Stomach (tissue), 9 donors: ENCODE results near the gene SEC22A. TPM values are rescaled to one million over a fixed set of nuclear protein-coding genes. Genes with fewer than 3 reads are reported as not detected.
A peak's percentile ranks its signal among the peaks of the same experiment; 100 is the strongest.

Source experiments
- DNase-seq, 2 donors: peaks; one replicate each; pipeline versions ENCODE4 v3.0.0 to v3.0.0-alpha.2; 2013 to 2019
- H3K27ac ChIP-seq, 5 donors: fragments of 200-600 bp in 4 of 5; sonication (generic) in 4 of 5; one replicate each; pipeline ENCODE4 v1.5.1; 2013 to 2019; ENCODE audit warnings: mild to moderate bottlenecking in 1 of 5, moderate library complexity in 1 of 5
- H3K27me3 ChIP-seq, 3 donors: fragments of 200-600 bp; sonication (generic); one replicate each; pipeline ENCODE4 v1.5.1; 2017 to 2019; ENCODE audit warnings: mixed run types in 1 of 3
- H3K36me3 ChIP-seq, 4 donors: fragments of 200-600 bp; sonication (generic); 1 replicate in 3 of 4; 2 replicates in 1 of 4; pipeline ENCODE4 v1.5.1; 2016 to 2019
- H3K4me1 ChIP-seq, 4 donors: fragments of 200-600 bp; sonication (generic); one replicate each; pipeline ENCODE4 v1.5.1; 2016 to 2019
- H3K4me3 ChIP-seq, 4 donors: fragments of 200-600 bp; sonication (generic) in 3 of 4; one replicate each; pipeline ENCODE4 v1.5.1; 2016 to 2019; ENCODE audit warnings: mild to moderate bottlenecking in 1 of 4
- H3K9me3 ChIP-seq, 4 donors: fragments of 200-600 bp; sonication (generic); one replicate each; pipeline ENCODE4 v1.5.1; 2016 to 2019
- CTCF ChIP-seq, 7 experiments: fragments of 450-650 bp in 4 of 7; fragments of 200-600 bp in 3 of 7; sonication (generic) in 3 of 7; IDR thresholded peaks; one replicate each; pipeline ENCODE4 v1.5.1; 2016 to 2019; ENCODE audit warnings: antibody characterized with exemption in 7 of 7, control low read depth in 2 of 7, mild to moderate bottlenecking in 1 of 7
- EP300 ChIP-seq: sonication (generic); formaldehyde crosslinking; IDR thresholded peaks from one replicate; pipeline ENCODE4 v1.6.1; 2017; ENCODE audit warnings: antibody characterized with exemption
- POLR2A ChIP-seq, 4 donors: fragments of 450-650 bp; IDR thresholded peaks; one replicate each; pipeline ENCODE4 v1.6.1; 2016; ENCODE audit warnings: antibody characterized with exemption in 4 of 4, control low read depth in 2 of 4, mild to moderate bottlenecking in 1 of 4, moderate library complexity in 1 of 4
- POLR2AphosphoS5 ChIP-seq, 3 donors: sonication (generic); formaldehyde crosslinking; IDR thresholded peaks; one replicate each; pipeline ENCODE4 v1.6.1; 2016; ENCODE audit warnings: antibody characterized with exemption in 3 of 3
- WGBS, 5 donors: extraction: QIAGEN DNeasy Blood & Tissue Kit in 3 of 5; methylation state at CpG; one replicate each; pipeline versions ENCODE4 v1.1.5 to v1.1.7; 2013 to 2018; 5-methylcytosine and 5-hydroxymethylcytosine counted together
- intact Hi-C: fragments of 100-400 bp; cut with DNase I; formaldehyde crosslinking; loops from one replicate; pipeline ENCODE4 v1.15.1; 2023; ENCODE audit warnings: low total_unique reads
- polyA plus RNA-seq, 3 donors: library from polyadenylated mRNA; stranded (reverse); fragments of 200-250 nt; gene quantifications; one replicate each; pipeline ENCODE4 v1.2.3, GENCODE V29; 2013
- total RNA-seq, 5 donors: library from RNA; depleted of rRNA; stranded (reverse); fragments of >200 nt; gene quantifications; one replicate each; pipeline versions ENCODE4 v1.1.0 to v1.2.3, GENCODE V29; 2014 to 2016
- donor health status: healthy with polysubstance abuse.
- donor health status: Bipolar disorder and iron deficiency.
- donor health status: healthy.

Gene SEC22A
- total and polyA plus RNA-seq, 8 donors = 1.6 to 26.6 (median 6.7) TPM; not detected in 1

- intact Hi-C loops = no loop called here
- Histone ChIP-seq H3K9me3 (no peaks in the 10 kb centered on the region), H3K36me3 (peaks cover 0 to 63% (median 27%) of the 10 kb centered on the region in 4 donors), H3K4me1 (peaks cover 0 to 3% (median 0%) of the 10 kb centered on the region in 4 donors), H3K27ac (peak overlapping the region in 1 of 5 donors; percentile 63), H3K4me3 (no peak overlapping the region), H3K27me3 (no peaks in the 10 kb centered on the region)
- no peak for TF ChIP-seq POLR2A (IDR thresholded peaks at IDR 0.05)
- TF ChIP-seq POLR2AphosphoS5 (IDR thresholded peaks at IDR 0.05) = no peak
- no peak for TF ChIP-seq CTCF (IDR thresholded peaks at IDR 0.05)
- no peak for TF ChIP-seq EP300
- 43 to 56% (median 50%) methylated on average over 13 to 14 of the region's 14 CpGs for WGBS, 5 donors
- DNase-seq = no peak
These were observed 112.9 kb downstream of the SEC22A start for GRCh38 chr3:123314359-123315270.

DNA sequence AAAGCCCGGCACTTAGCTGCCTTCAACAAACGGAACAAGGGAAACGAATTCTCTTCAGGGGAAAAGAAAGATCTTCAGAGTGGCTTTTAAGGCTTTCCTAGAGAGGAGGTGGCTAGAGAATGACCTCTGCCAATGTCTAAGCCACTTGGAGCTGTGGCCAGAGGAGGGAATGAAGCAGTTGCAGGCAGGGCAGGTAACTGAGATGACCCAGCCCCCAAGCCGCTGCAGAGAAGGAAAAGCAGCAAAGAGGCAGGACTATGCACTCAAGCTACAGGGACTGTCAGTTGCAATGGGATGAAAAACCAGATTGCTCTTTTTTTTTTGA, 113.5 kb downstream of the SEC22A start:
- DNase-seq = no peak
- 40 to 53% (median 44%) methylated on average over 4 of the region's 4 CpGs for WGBS, 5 donors
- no peak for TF ChIP-seq CTCF (IDR thresholded peaks at IDR 0.05)
- TF ChIP-seq EP300 = no peak
- no peak for TF ChIP-seq POLR2A (IDR thresholded peaks at IDR 0.05)
- no peak for TF ChIP-seq POLR2AphosphoS5 (IDR thresholded peaks at IDR 0.05)
- intact Hi-C loops = no loop called here
- peaks cover 0 to under 1% (median 0%) of the 10 kb centered on the region in 3 donors for H3K27me3 ChIP-seq
- no peak overlapping the region for H3K27ac ChIP-seq
- H3K9me3 ChIP-seq = no peaks in the 10 kb centered on the region
- H3K36me3 ChIP-seq = peaks cover 0 to 63% (median 26%) of the 10 kb centered on the region in 4 donors
- no peak overlapping the region for H3K4me3 ChIP-seq
- H3K4me1 ChIP-seq = peaks cover 0 to 3% (median 0%) of the 10 kb centered on the region in 4 donors

DNA sequence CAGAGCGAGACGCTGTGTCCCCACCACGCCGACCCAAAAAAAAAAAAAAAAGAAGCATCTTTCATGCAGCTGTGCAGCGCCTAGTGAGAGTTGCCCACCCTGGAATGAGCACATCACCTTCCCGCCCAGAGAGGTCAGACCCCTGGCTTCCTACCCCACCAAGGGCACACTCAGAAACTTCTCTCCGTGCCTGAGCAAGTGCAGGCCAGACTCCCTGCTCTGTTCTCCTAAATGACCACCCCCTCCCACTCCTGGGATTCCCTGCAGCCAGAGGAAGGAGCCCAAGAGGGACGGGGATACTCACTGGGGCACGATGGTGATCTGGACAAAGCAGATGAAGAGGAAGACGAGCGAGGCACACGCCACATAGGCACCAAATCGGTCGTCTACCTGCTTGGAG, 116.0 kb downstream of the SEC22A start:
- Histone ChIP-seq H3K4me3 (no peak overlapping the region), H3K27me3 (peaks cover 0 to 3% (median 0%) of the 10 kb centered on the region in 3 donors), H3K9me3 (no peaks in the 10 kb centered on the region), H3K4me1 (peaks cover 0 to 3% (median 0%) of the 10 kb centered on the region in 4 donors), H3K36me3 (peaks cover 0 to 67% (median 33%) of the 10 kb centered on the region in 4 donors), H3K27ac (no peak overlapping the region)
- intact Hi-C loops = no loop called here
- TF ChIP-seq POLR2A (IDR thresholded peaks at IDR 0.05) (no peak), POLR2AphosphoS5 (IDR thresholded peaks at IDR 0.05) (no peak), EP300 (no peak), CTCF (IDR thresholded peaks at IDR 0.05) (no peak)
- DNase-seq = no peak
- 83 to 90% (median 86%) methylated on average over 13 to 14 of the region's 14 CpGs for WGBS, 5 donors

DNA sequence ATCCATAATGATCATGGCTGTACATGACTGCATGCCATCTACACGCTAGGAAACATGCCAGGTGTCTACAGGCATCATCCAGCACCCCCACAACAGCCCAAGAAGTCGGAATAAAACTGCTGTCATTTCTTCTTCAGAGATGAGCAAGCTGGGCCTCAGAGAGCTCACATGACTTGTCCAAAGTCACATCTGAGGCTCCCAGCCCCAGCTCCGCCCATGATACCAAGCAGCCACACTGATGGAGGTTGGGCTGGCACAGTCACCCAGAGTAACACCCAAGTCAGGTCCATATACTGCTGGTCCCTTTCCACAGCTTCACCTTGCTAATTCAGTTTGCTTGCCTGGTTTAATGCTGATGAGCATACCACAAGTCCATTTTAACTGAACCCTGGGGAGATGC, 116.6 kb downstream of the SEC22A start:
- H3K9me3 ChIP-seq = no peaks in the 10 kb centered on the region
- H3K4me1 ChIP-seq = peaks cover 0 to 3% (median 0%) of the 10 kb centered on the region in 4 donors
- peaks cover 0 to 3% (median 0%) of the 10 kb centered on the region in 3 donors for H3K27me3 ChIP-seq
- DNase-seq = no peak
- peaks cover 0 to 64% (median 33%) of the 10 kb centered on the region in 4 donors for H3K36me3 ChIP-seq
- no peak overlapping the region for H3K4me3 ChIP-seq
- H3K27ac ChIP-seq = no peak overlapping the region
- TF ChIP-seq POLR2AphosphoS5 (IDR thresholded peaks at IDR 0.05) (no peak), CTCF (IDR thresholded peaks at IDR 0.05) (no peak), POLR2A (IDR thresholded peaks at IDR 0.05) (no peak), EP300 (no peak)
- 75 to 87% (median 83%) methylated on average over 3 of the region's 3 CpGs for WGBS, 5 donors
- intact Hi-C loops = no loop called here
